ENCODE results near the gene CLMP.

Gene CLMP

DNA sequence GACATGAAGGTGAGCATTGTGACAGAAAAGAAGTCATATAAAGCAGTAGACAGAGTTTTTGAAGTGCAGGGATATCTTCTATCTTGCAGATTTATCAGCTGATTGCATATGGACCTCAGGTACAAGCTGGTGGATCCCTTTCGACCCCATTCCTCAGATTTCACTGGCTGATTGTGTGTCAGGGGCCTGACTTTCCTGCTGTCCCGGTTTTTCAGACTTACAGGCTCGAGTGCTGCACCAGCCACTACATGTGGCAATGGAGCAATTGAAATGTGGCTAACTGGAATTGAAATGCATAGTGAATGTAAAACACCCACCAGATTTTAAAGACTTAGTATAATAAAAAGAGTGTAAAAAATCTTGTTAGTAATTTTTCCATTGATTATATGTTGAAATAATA is 50.3 kb downstream of the CLMP start:
- peaks cover 0 to 2% of the 10 kb centered on the region in 2 experiments for H3K36me3 ChIP-seq (ENCODE audit: control insufficient read depth in 1 of 2, insufficient read depth in 2 of 2, low read length in 2 of 2)
- no peak overlapping the region for H4K8ac ChIP-seq (ENCODE audit: low read depth, low read length)
- H3K4me3 ChIP-seq (ENCODE audit: low read depth, low read length): no peak overlapping the region
- no peaks in the 10 kb centered on the region for H3K9me3 ChIP-seq (ENCODE audit: insufficient read depth, low read depth, low read length)
- no peak overlapping the region for H4K91ac ChIP-seq (ENCODE audit: low read depth, low read length)
- H3K79me2 ChIP-seq (ENCODE audit: control insufficient read depth, insufficient read depth, low read length, poor library complexity): no peaks in the 10 kb centered on the region
- H3K18ac ChIP-seq (ENCODE audit: low read length): no peak overlapping the region
- peaks cover 15% of the 10 kb centered on the region for H3K79me1 ChIP-seq (ENCODE audit: low read length)
- no peak overlapping the region for H4K12ac ChIP-seq (ENCODE audit: low read depth, low read length)
- H3K4me1 ChIP-seq (ENCODE audit: control insufficient read depth in 1 of 2, insufficient read depth in 2 of 2, low read length in 2 of 2): peaks cover 6 to 19% of the 10 kb centered on the region in 2 experiments
- H3K27me3 ChIP-seq (ENCODE audit: insufficient read depth, low read length): no peaks in the 10 kb centered on the region
- H3K27ac ChIP-seq (ENCODE audit: low read depth, low read length): no peak overlapping the region
- no peak overlapping the region for H2BK120ac ChIP-seq (ENCODE audit: insufficient read depth, low read length, poor library complexity)
- no peak overlapping the region for H2BK5ac ChIP-seq (ENCODE audit: low read depth, low read length, poor library complexity)
- no peak overlapping the region for H2AK5ac ChIP-seq (ENCODE audit: low read length)
- WGBS (ENCODE audit: extremely low coverage, insufficient coverage, insufficient read length): no CpG with 5 or more reads among the region's 3 CpGs
- no peak overlapping the region for H3K23ac ChIP-seq (ENCODE audit: low read length)
- DNase-seq: peak; percentile 98 to 99
- peak overlapping the region; percentile 37 for H3K4me2 ChIP-seq (ENCODE audit: low read length)
- H3K9ac ChIP-seq (ENCODE audit: low read length): no peak overlapping the region
- no peak overlapping the region for H3K4ac ChIP-seq (ENCODE audit: low read depth, low read length)
- H3K14ac ChIP-seq (ENCODE audit: low read length): no peak overlapping the region
- H2AFZ ChIP-seq (ENCODE audit: insufficient read depth, low read length, poor library complexity): no peak overlapping the region
- H2BK12ac ChIP-seq (ENCODE audit: low read length): no peak overlapping the region

DNA sequence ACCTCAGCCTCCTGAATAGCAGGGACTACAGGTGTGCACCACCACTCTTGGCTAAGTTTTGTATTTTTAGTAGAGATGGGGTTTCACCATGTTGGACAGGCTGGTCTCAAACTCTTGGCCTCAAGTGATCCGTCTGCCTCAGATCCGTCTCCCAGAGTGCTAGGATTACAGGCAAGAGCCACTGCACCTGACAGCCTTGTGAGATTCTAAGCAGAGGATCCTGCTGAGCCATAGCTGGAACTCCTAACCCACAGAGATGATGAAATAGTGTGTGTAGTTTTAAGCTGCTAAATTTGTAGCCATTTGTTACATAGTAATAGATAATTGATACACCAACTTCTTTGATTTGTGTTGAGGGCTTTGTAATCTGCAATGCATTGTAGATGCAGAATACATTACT is 51.1 kb downstream of the CLMP start:
- Histone ChIP-seq H3K36me3 (ENCODE audit: control insufficient read depth in 1 of 2, insufficient read depth in 2 of 2, low read length in 2 of 2) (peaks cover 0 to 2% of the 10 kb centered on the region in 2 experiments), H3K4me2 (ENCODE audit: low read length) (no peak overlapping the region), H4K12ac (ENCODE audit: low read depth, low read length) (no peak overlapping the region), H3K79me2 (ENCODE audit: control insufficient read depth, insufficient read depth, low read length, poor library complexity) (no peaks in the 10 kb centered on the region), H3K4ac (ENCODE audit: low read depth, low read length) (peak overlapping the region; percentile 32), H3K9ac (ENCODE audit: low read length) (no peak overlapping the region), H3K4me3 (ENCODE audit: low read depth, low read length) (no peak overlapping the region), H4K8ac (ENCODE audit: low read depth, low read length) (no peak overlapping the region), H3K27ac (ENCODE audit: low read depth, low read length) (no peak overlapping the region), H2BK12ac (ENCODE audit: low read length) (peak overlapping the region; percentile 48), H3K4me1 (ENCODE audit: control insufficient read depth in 1 of 2, insufficient read depth in 2 of 2, low read length in 2 of 2) (peaks cover 9 to 23% of the 10 kb centered on the region in 2 experiments), H3K27me3 (ENCODE audit: insufficient read depth, low read length) (no peaks in the 10 kb centered on the region), H2BK120ac (ENCODE audit: insufficient read depth, low read length, poor library complexity) (peak overlapping the region; percentile 17), H4K91ac (ENCODE audit: low read depth, low read length) (peak overlapping the region; percentile 46), H3K14ac (ENCODE audit: low read length) (peak overlapping the region; percentile 29), H2AFZ (ENCODE audit: insufficient read depth, low read length, poor library complexity) (no peak overlapping the region), H3K79me1 (ENCODE audit: low read length) (peaks cover 15% of the 10 kb centered on the region), H3K9me3 (ENCODE audit: insufficient read depth, low read depth, low read length) (no peaks in the 10 kb centered on the region), H3K18ac (ENCODE audit: low read length) (peak overlapping the region; percentile 36), H2BK5ac (ENCODE audit: low read depth, low read length, poor library complexity) (no peak overlapping the region), H3K23ac (ENCODE audit: low read length) (no peak overlapping the region), H2AK5ac (ENCODE audit: low read length) (peak overlapping the region; percentile 61)
- DNase-seq: no peak
- no CpG with 5 or more reads among the region's 2 CpGs for WGBS (ENCODE audit: extremely low coverage, insufficient coverage, insufficient read length)

DNA sequence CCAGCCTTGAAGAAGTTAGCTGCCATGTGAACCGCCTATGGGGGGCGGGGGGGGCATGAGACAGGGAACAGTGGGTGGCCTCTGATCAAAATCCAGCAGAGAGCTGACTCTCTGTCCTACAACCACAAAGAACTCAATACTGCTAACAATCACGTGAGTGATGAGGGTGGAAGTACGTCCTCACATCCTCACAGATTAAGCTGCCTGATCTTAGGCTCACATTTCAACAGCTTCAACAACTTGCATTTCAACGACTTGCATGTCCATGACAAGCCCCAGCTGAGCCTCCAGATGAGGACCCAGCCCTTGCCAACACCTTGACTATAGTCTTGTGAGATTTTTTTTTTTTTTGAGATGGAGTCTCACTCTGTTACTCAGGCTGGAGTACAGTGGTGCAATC is 51.6 kb downstream of the CLMP start:
- Histone ChIP-seq H4K91ac (ENCODE audit: low read depth, low read length) (peak overlapping the region; percentile 46), H2AK5ac (ENCODE audit: low read length) (no peak overlapping the region), H4K12ac (ENCODE audit: low read depth, low read length) (no peak overlapping the region), H3K79me2 (ENCODE audit: control insufficient read depth, insufficient read depth, low read length, poor library complexity) (no peaks in the 10 kb centered on the region), H2AFZ (ENCODE audit: insufficient read depth, low read length, poor library complexity) (no peak overlapping the region), H3K27me3 (ENCODE audit: insufficient read depth, low read length) (no peaks in the 10 kb centered on the region), H3K9me3 (ENCODE audit: insufficient read depth, low read depth, low read length) (no peaks in the 10 kb centered on the region), H3K4me2 (ENCODE audit: low read length) (no peak overlapping the region), H2BK12ac (ENCODE audit: low read length) (peak overlapping the region; percentile 52), H3K4me1 (ENCODE audit: control insufficient read depth in 1 of 2, insufficient read depth in 2 of 2, low read length in 2 of 2) (peaks cover 9 to 23% of the 10 kb centered on the region in 2 experiments), H3K36me3 (ENCODE audit: control insufficient read depth in 1 of 2, insufficient read depth in 2 of 2, low read length in 2 of 2) (peaks cover 0 to 2% of the 10 kb centered on the region in 2 experiments), H2BK5ac (ENCODE audit: low read depth, low read length, poor library complexity) (no peak overlapping the region), H3K79me1 (ENCODE audit: low read length) (peaks cover 15% of the 10 kb centered on the region), H2BK120ac (ENCODE audit: insufficient read depth, low read length, poor library complexity) (peak overlapping the region; percentile 17), H3K27ac (ENCODE audit: low read depth, low read length) (no peak overlapping the region), H3K4ac (ENCODE audit: low read depth, low read length) (peak overlapping the region; percentile 32), H3K18ac (ENCODE audit: low read length) (no peak overlapping the region), H3K23ac (ENCODE audit: low read length) (no peak overlapping the region), H4K8ac (ENCODE audit: low read depth, low read length) (peak overlapping the region; percentile 22), H3K14ac (ENCODE audit: low read length) (peak overlapping the region; percentile 26), H3K9ac (ENCODE audit: low read length) (no peak overlapping the region), H3K4me3 (ENCODE audit: low read depth, low read length) (no peak overlapping the region)
- no CpG with 5 or more reads among the region's 5 CpGs for WGBS (ENCODE audit: extremely low coverage, insufficient coverage, insufficient read length)
- DNase-seq: no peak

DNA sequence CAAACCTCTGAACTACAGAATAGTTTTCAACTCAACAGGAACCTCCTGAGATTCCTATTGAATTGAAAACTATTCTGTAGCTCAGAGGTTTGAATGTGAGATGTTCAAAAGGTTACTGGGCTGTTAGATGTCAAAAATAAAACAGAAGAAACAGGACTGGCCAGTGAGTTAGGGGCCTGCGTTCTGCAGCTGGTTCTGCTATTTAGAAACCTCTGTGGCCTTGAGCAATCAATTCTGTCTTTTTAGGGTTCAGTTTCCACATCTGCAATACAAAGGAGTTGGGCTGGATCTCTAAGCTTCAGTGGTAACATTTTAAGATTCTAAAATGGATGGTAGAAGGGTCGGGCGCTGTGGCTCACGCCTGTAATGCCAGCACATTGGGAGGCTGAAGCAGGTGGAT is 55.8 kb downstream of the CLMP start:
- Histone ChIP-seq H3K4me3 (ENCODE audit: low read depth, low read length) (no peak overlapping the region), H3K79me1 (ENCODE audit: low read length) (peaks cover 19% of the 10 kb centered on the region), H3K4me1 (ENCODE audit: control insufficient read depth in 1 of 2, insufficient read depth in 2 of 2, low read length in 2 of 2) (peaks cover 2 to 17% of the 10 kb centered on the region in 2 experiments), H3K23ac (ENCODE audit: low read length) (no peak overlapping the region), H3K9me3 (ENCODE audit: insufficient read depth, low read depth, low read length) (no peaks in the 10 kb centered on the region), H2AK5ac (ENCODE audit: low read length) (no peak overlapping the region), H3K36me3 (ENCODE audit: control insufficient read depth in 1 of 2, insufficient read depth in 2 of 2, low read length in 2 of 2) (peaks cover 0 to 2% of the 10 kb centered on the region in 2 experiments), H3K9ac (ENCODE audit: low read length) (no peak overlapping the region), H3K79me2 (ENCODE audit: control insufficient read depth, insufficient read depth, low read length, poor library complexity) (peaks cover 3% of the 10 kb centered on the region), H3K4ac (ENCODE audit: low read depth, low read length) (no peak overlapping the region), H2BK120ac (ENCODE audit: insufficient read depth, low read length, poor library complexity) (no peak overlapping the region), H4K91ac (ENCODE audit: low read depth, low read length) (no peak overlapping the region), H3K27me3 (ENCODE audit: insufficient read depth, low read length) (no peaks in the 10 kb centered on the region), H2AFZ (ENCODE audit: insufficient read depth, low read length, poor library complexity) (no peak overlapping the region), H4K12ac (ENCODE audit: low read depth, low read length) (no peak overlapping the region), H3K27ac (ENCODE audit: low read depth, low read length) (no peak overlapping the region), H3K4me2 (ENCODE audit: low read length) (no peak overlapping the region), H2BK5ac (ENCODE audit: low read depth, low read length, poor library complexity) (no peak overlapping the region), H4K8ac (ENCODE audit: low read depth, low read length) (no peak overlapping the region), H3K18ac (ENCODE audit: low read length) (no peak overlapping the region), H2BK12ac (ENCODE audit: low read length) (no peak overlapping the region), H3K14ac (ENCODE audit: low read length) (no peak overlapping the region)
- no CpG with 5 or more reads among the region's 4 CpGs for WGBS (ENCODE audit: extremely low coverage, insufficient coverage, insufficient read length)
- no peak for DNase-seq
